ENCODE results near the gene MRPL48. TPM values are rescaled to one million over a fixed set of nuclear protein-coding genes. Genes with fewer than 3 reads are reported as not detected.

MRPL48 gene
- total RNA-seq, 1 donor = 14.5 TPM

DNA sequence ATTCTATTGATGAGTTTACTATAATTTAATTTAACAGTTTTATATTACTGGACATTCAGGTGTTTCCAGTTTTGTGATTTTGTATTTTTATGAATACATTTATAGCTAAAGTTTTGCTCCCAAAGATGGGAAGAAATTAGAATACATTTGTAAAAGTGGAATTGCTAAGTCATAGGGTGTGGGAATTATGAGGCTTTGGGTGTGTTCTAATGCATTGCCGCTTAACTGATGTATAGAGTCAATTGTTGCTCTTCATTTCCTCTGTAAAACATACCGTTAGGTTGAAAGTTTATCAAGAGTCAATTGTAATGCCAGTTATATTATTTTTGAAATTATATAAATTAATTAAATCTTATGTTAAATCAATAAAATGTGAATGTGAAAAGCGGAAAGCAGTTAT is 105.4 kb downstream of the MRPL48 start:
- no peak for TF ChIP-seq CTCF (IDR thresholded peaks at IDR 0.05; ENCODE audit: extremely low read depth, low read depth, low read length)
- Histone ChIP-seq H4K20me1 (ENCODE audit: insufficient read depth, low read length) (no peaks in the 10 kb centered on the region), H3K27me3 (ENCODE audit: insufficient read depth, low read length) (no peaks in the 10 kb centered on the region), H3K36me3 (ENCODE audit: insufficient read depth, low read length) (peaks cover 9% of the 10 kb centered on the region), H2AFZ (ENCODE audit: low read length) (no peak overlapping the region), H3K4me1 (ENCODE audit: insufficient read depth, low read length) (peaks cover 6% of the 10 kb centered on the region), H3K4me3 (ENCODE audit: insufficient read depth, low read length) (no peak overlapping the region), H3K79me2 (ENCODE audit: insufficient read depth, low read length) (no peaks in the 10 kb centered on the region), H3K4me2 (ENCODE audit: insufficient read depth, low read length) (no peak overlapping the region), H3K27ac (ENCODE audit: low read depth, low read length) (no peak overlapping the region), H3K9me3 (ENCODE audit: low read depth, low read length) (no peaks in the 10 kb centered on the region)
- no peak for DNase-seq (ENCODE audit: insufficient read length, low spot score, missing footprints)

GRCh38 chr11:73894725-73895335 is 107.2 kb downstream of the MRPL48 start:
- no peak for TF ChIP-seq CTCF (IDR thresholded peaks at IDR 0.05; ENCODE audit: extremely low read depth, low read depth, low read length)
- Histone ChIP-seq H3K4me2 (ENCODE audit: insufficient read depth, low read length) (peak overlapping the region; percentile 32), H3K36me3 (ENCODE audit: insufficient read depth, low read length) (peaks cover 8% of the 10 kb centered on the region), H3K4me1 (ENCODE audit: insufficient read depth, low read length) (peaks cover 6% of the 10 kb centered on the region), H3K27me3 (ENCODE audit: insufficient read depth, low read length) (no peaks in the 10 kb centered on the region), H3K79me2 (ENCODE audit: insufficient read depth, low read length) (no peaks in the 10 kb centered on the region), H2AFZ (ENCODE audit: low read length) (no peak overlapping the region), H4K20me1 (ENCODE audit: insufficient read depth, low read length) (no peaks in the 10 kb centered on the region), H3K4me3 (ENCODE audit: insufficient read depth, low read length) (no peak overlapping the region), H3K27ac (ENCODE audit: low read depth, low read length) (peak overlapping the region; percentile 17), H3K9me3 (ENCODE audit: low read depth, low read length) (no peaks in the 10 kb centered on the region)
- DNase-seq (ENCODE audit: insufficient read length, low spot score, missing footprints) = peak; percentile 94

DNA sequence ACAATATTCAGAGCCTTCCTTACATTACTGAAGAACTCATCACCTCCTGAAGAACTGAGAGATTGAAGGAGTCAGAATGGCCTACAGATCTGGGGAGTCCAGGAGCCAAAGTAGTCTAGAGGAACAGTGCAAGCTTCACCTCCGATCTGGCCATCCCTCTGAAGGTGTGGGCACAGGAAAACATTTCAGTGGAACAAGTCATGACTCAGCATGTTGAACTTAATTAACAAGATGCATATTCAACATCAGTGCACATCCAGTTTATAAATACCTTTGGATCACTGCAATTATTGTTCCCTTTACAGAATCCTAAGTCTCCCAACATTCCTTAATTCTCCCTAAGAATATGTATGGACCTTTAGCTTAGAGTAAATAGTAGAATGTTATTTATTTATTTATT is 114.6 kb downstream of the MRPL48 start:
- H3K79me2 ChIP-seq (ENCODE audit: insufficient read depth, low read length) = no peaks in the 10 kb centered on the region
- no peak overlapping the region for H3K4me3 ChIP-seq (ENCODE audit: insufficient read depth, low read length)
- no peak overlapping the region for H3K4me2 ChIP-seq (ENCODE audit: insufficient read depth, low read length)
- DNase-seq (ENCODE audit: insufficient read length, low spot score, missing footprints) = no peak
- TF ChIP-seq CTCF (IDR thresholded peaks at IDR 0.05; ENCODE audit: extremely low read depth, low read depth, low read length) = no peak
- no peak overlapping the region for H2AFZ ChIP-seq (ENCODE audit: low read length)
- no peaks in the 10 kb centered on the region for H3K9me3 ChIP-seq (ENCODE audit: low read depth, low read length)
- peaks cover 19% of the 10 kb centered on the region for H3K36me3 ChIP-seq (ENCODE audit: insufficient read depth, low read length)
- H3K27me3 ChIP-seq (ENCODE audit: insufficient read depth, low read length) = no peaks in the 10 kb centered on the region
- no peak overlapping the region for H3K27ac ChIP-seq (ENCODE audit: low read depth, low read length)
- H4K20me1 ChIP-seq (ENCODE audit: insufficient read depth, low read length) = no peaks in the 10 kb centered on the region
- H3K4me1 ChIP-seq (ENCODE audit: insufficient read depth, low read length) = no peaks in the 10 kb centered on the region

GRCh38 chr11:73907191-73907590 is 119.5 kb downstream of the MRPL48 start:
- Histone ChIP-seq H3K27me3 (ENCODE audit: insufficient read depth, low read length) (no peaks in the 10 kb centered on the region), H4K20me1 (ENCODE audit: insufficient read depth, low read length) (no peaks in the 10 kb centered on the region), H2AFZ (ENCODE audit: low read length) (no peak overlapping the region), H3K4me1 (ENCODE audit: insufficient read depth, low read length) (no peaks in the 10 kb centered on the region), H3K9me3 (ENCODE audit: low read depth, low read length) (no peaks in the 10 kb centered on the region), H3K4me3 (ENCODE audit: insufficient read depth, low read length) (no peak overlapping the region), H3K4me2 (ENCODE audit: insufficient read depth, low read length) (no peak overlapping the region), H3K36me3 (ENCODE audit: insufficient read depth, low read length) (peaks cover 12% of the 10 kb centered on the region), H3K27ac (ENCODE audit: low read depth, low read length) (no peak overlapping the region), H3K79me2 (ENCODE audit: insufficient read depth, low read length) (no peaks in the 10 kb centered on the region)
- peak; percentile 37 for TF ChIP-seq CTCF (IDR thresholded peaks at IDR 0.05; ENCODE audit: extremely low read depth, low read depth, low read length)
- DNase-seq (ENCODE audit: insufficient read length, low spot score, missing footprints) = peak; percentile 87

Measured in osteoblast (primary cell).